ENCODE data around the gene YY2.

Gene YY2

DNA sequence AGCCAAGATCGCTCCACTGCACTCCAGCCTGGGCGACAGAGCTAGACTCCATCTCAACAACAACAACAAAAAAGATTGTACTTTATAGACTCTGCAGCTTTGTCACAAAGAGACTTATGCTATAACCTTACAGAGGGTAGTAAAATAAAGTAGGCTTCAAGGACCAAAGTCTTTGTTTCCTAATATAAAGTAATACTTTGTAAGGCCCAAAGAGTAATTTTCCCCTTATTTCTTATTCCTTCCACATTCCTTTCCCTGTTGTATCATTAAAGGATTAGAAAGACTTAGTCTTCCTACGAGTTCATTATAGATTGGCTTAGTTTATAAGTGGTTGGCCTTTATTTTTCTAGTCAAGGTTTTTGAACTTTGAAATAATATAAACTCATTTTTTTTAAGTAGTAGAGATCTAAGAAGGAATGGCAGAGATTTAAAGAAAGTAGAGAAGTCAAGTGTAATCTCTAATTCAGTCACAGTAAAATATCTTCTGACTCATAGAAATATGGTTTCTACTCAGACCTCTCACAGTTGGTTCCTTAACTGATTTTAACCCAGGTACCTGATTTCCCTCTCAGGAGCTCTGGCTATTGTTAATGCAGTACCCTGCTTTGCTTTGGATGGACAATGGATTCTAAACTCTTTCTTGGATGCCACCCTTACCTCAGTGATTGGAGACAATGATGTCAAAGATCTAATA lies 26.2 kb downstream of the YY2 start:
- no peak for DNase-seq

DNA sequence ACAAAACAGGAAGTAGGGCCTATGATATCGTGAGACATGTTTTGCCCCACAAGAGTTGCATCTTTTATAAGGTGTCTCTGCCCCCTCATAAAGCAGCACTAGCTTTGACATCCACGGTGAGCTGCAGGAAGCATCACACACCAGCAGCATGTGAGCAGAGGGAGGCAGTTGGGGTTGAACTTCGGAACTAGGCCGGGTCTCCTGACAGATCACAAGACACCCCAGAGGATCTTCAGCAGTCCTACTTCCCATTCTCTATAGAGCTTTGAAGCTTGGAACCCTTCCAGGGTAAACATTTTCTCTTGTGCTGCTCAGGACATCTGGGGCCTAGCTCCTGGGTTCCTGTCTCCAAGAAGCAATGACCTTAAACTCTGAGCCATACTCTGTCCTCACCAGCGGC lies 27.5 kb downstream of the YY2 start:
- DNase-seq = no peak

DNA sequence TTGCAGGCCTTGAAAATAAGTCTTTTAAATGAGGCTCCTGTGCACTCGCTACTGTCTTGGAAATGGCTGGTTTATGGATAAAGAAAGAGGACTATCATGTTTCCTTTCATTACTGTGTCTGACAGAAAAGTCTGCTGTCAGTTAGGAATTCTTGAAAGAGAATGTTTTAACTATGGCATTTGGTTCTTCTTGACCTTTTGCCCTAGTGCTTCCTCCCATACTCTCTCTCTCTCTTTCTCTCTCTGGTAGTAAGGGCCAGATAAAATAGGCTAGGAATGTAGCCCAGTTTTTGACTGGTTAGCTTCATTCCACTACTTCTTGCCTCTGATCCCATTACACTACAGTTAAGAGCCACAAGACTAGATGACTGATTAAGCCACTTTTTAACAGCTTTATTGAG lies 29.8 kb downstream of the YY2 start:
- DNase-seq = no peak

DNA sequence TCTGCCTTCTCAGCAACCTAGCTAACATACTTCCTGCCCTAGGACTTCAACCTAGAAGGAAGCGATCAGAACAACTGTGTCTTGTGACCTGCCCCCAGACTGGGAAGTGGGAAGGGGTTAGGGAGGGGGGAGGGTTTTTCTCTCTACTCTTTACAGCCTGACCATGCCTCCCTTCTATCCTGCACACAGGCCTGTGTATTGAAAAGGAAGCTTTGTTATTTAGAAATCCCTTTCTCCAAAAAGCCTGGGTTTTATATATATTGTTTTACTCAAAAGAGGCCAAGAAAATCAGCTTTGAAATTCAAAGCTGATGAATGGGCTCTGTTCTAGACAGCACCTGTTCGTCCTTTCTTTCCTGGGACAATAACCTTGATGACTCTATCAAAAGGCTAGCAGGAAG lies 49.5 kb downstream of the YY2 start:
- DNase-seq = no peak

DNA sequence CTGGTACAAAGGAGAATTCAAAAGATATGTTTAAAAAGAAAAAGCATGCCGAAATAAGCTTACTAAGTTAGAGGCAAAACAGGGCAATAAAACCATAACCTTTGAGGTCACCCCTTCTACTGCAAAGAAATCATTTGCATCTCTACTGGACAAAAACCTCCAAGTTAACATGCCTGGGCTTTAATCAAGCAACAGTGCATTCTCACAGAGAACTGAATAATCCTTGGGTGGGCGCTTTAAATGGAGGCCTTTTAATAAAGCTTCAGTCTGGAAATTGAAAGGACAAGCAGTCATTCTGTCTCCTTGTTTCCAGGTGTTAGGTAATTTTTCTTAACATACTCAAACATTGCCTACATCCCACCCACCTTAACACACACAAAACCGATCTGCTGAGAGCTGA lies 50.2 kb downstream of the YY2 start:
- DNase-seq = no peak

DNA sequence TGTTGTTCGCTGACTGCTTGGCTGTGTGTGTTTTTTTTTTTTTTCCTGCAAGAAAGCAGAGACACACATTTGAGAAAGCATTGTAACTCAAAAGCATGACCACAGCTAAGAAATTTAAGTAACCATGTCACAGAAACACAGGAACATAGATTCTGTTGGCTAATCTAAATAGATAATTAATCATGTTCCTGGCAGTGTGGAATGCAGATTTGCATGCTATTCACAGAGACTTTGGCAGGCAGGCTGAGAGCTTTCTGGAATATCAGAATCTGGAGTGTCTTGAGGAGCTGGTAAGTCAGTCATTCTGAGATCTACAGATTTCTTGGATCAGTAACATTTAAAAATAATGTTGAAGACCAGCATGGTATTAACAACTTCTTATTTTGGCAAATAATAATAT lies 51.5 kb downstream of the YY2 start:
- DNase-seq = no peak
